Parathyroid adenoma (tissue), 2 donors: Measurements from ENCODE around the gene BCL11B.

Experiments used
- H2AFZ ChIP-seq: fragments of 300-600 bp; sonication (generic); one replicate; pipeline ENCODE4 v1.7.0; 2017; ENCODE audit warnings: antibody characterized with exemption, mild to moderate bottlenecking
- H3K27ac ChIP-seq: fragments of 300-600 bp; sonication (generic); one replicate; pipeline ENCODE4 v1.7.0; 2017
- H3K27me3 ChIP-seq: fragments of 300-600 bp; sonication (generic); one replicate; pipeline ENCODE4 v1.7.0; 2017; ENCODE audit warnings: low read length; ENCODE audit not compliant: control insufficient read depth, insufficient read depth
- H3K36me3 ChIP-seq: fragments of 300-600 bp; sonication (generic); one replicate; pipeline ENCODE4 v1.7.0; 2017; ENCODE audit warnings: low read length; ENCODE audit not compliant: control insufficient read depth, insufficient read depth
- H3K4me1 ChIP-seq: fragments of 300-600 bp; sonication (generic); one replicate; pipeline ENCODE4 v1.7.0; 2017; ENCODE audit warnings: control low read depth
- H3K4me2 ChIP-seq: fragments of 300-600 bp; sonication (generic); one replicate; pipeline ENCODE4 v1.7.0; 2017; ENCODE audit warnings: low read length
- H3K4me3 ChIP-seq: fragments of 300-600 bp; sonication (generic); one replicate; pipeline ENCODE4 v1.7.0; 2017; ENCODE audit warnings: low read depth, low read length
- H3K79me2 ChIP-seq: fragments of 300-600 bp; sonication (generic); one replicate; pipeline ENCODE4 v1.7.0; 2017; ENCODE audit warnings: control low read depth
- H3K9ac ChIP-seq: fragments of 300-600 bp; sonication (generic); one replicate; pipeline ENCODE4 v1.7.0; 2017; ENCODE audit warnings: mild to moderate bottlenecking
- H3K9me3 ChIP-seq: fragments of 300-600 bp; sonication (generic); one replicate; pipeline ENCODE4 v1.7.0; 2017; ENCODE audit warnings: low read length; ENCODE audit not compliant: control insufficient read depth
- CTCF ChIP-seq: fragments of 300-600 bp; sonication (generic); IDR thresholded peaks from one replicate; pipeline ENCODE4 v1.7.0; 2017; ENCODE audit warnings: antibody characterized with exemption, mild to moderate bottlenecking
- donor health status: primary hyperparathyroidism.

BCL11B gene

GRCh38 chr14:99256483-99256874 is 15.5 kb downstream of the BCL11B start:
- H3K27me3 ChIP-seq, result no peaks in the 10 kb centered on the region
- no peak for TF ChIP-seq CTCF
- H3K79me2 ChIP-seq, result no peaks in the 10 kb centered on the region
- H3K36me3 ChIP-seq, result no peaks in the 10 kb centered on the region
- H3K27ac ChIP-seq, result no peak overlapping the region
- no peaks in the 10 kb centered on the region for H3K4me1 ChIP-seq
- H3K9me3 ChIP-seq, result no peaks in the 10 kb centered on the region
- H3K4me3 ChIP-seq, result no peak overlapping the region
- H3K9ac ChIP-seq, result no peak overlapping the region
- no peak overlapping the region for H3K4me2 ChIP-seq
- no peak overlapping the region for H2AFZ ChIP-seq

- Histone ChIP-seq H3K4me3 (no peak overlapping the region), H2AFZ (no peak overlapping the region), H3K4me2 (no peak overlapping the region), H3K36me3 (no peaks in the 10 kb centered on the region), H3K27ac (no peak overlapping the region), H3K79me2 (no peaks in the 10 kb centered on the region), H3K9me3 (no peaks in the 10 kb centered on the region), H3K9ac (no peak overlapping the region), H3K27me3 (no peaks in the 10 kb centered on the region), H3K4me1 (no peaks in the 10 kb centered on the region)
- TF ChIP-seq CTCF, result no peak
These were observed 16.1 kb downstream of the BCL11B start for GRCh38 chr14:99255621-99256482.

GRCh38 chr14:99254328-99255009 is 17.5 kb downstream of the BCL11B start:
- H3K9me3 ChIP-seq, result no peaks in the 10 kb centered on the region
- H3K36me3 ChIP-seq, result no peaks in the 10 kb centered on the region
- no peaks in the 10 kb centered on the region for H3K27me3 ChIP-seq
- H3K79me2 ChIP-seq, result no peaks in the 10 kb centered on the region
- H3K9ac ChIP-seq, result no peak overlapping the region
- no peak overlapping the region for H3K4me2 ChIP-seq
- TF ChIP-seq CTCF, result no peak
- H3K4me3 ChIP-seq, result no peak overlapping the region
- H3K27ac ChIP-seq, result no peak overlapping the region
- no peaks in the 10 kb centered on the region for H3K4me1 ChIP-seq
- H2AFZ ChIP-seq, result no peak overlapping the region

- Histone ChIP-seq H3K9ac (no peak overlapping the region), H3K36me3 (no peaks in the 10 kb centered on the region), H3K4me3 (no peak overlapping the region), H3K4me2 (no peak overlapping the region), H2AFZ (no peak overlapping the region), H3K27ac (no peak overlapping the region), H3K27me3 (no peaks in the 10 kb centered on the region), H3K9me3 (no peaks in the 10 kb centered on the region), H3K79me2 (no peaks in the 10 kb centered on the region), H3K4me1 (no peaks in the 10 kb centered on the region)
- TF ChIP-seq CTCF, result no peak
These were observed 18.1 kb downstream of the BCL11B start for GRCh38 chr14:99253890-99254289.
